SU-DHL-6 (cell line): ENCODE measurements around the gene CACNA1G.

Source experiments
- H2AFZ ChIP-seq: fragments of 200-600 bp; sonication (generic); 2 replicates; pipeline ENCODE4 v1.6.1; 2014; ENCODE audit warnings: low read depth, mild to moderate bottlenecking, moderate library complexity, mixed read lengths, antibody characterized with exemption, low read length; ENCODE audit not compliant: severe bottlenecking
- H3F3A ChIP-seq: fragments of 200-600 bp; shearing (Covaris generic); 2 replicates; pipeline ENCODE4 v1.6.0; 2016; ENCODE audit warnings: antibody characterized with exemption, mild to moderate bottlenecking; ENCODE audit not compliant: insufficient read depth
- H3K27ac ChIP-seq: fragments of 200-600 bp; sonication (generic); 2 replicates; pipeline ENCODE4 v1.5.1; 2016; ENCODE audit warnings: low read depth, mild to moderate bottlenecking, low read length, moderate library complexity, mixed read lengths
- H3K27me3 ChIP-seq: fragments of 200-600 bp; sonication (generic), shearing (Covaris generic); 2 replicates; pipeline ENCODE4 v1.6.0; 2014; ENCODE audit warnings: mild to moderate bottlenecking, low read length
- H3K36me3 ChIP-seq: fragments of 200-600 bp; sonication (generic); 2 replicates; pipeline ENCODE4 v1.6.1; 2014; ENCODE audit warnings: mild to moderate bottlenecking, low read length, mixed read lengths
- H3K4me2 ChIP-seq: fragments of 300-600, 200-600 bp; shearing (Covaris generic), sonication (generic); 2 replicates; pipeline ENCODE4 v1.6.0; 2014; ENCODE audit warnings: low read length, low read depth, mild to moderate bottlenecking; ENCODE audit not compliant: poor library complexity, severe bottlenecking
- H3K4me3 ChIP-seq: fragments of 200-600 bp; sonication (generic); 2 replicates; pipeline ENCODE4 v1.5.1; 2014; ENCODE audit warnings: antibody characterized with exemption, low read length, mild to moderate bottlenecking, mixed read lengths; ENCODE audit not compliant: insufficient read depth, poor library complexity, severe bottlenecking
- H3K79me2 ChIP-seq: fragments of 200-600 bp; sonication (generic); 2 replicates; pipeline ENCODE4 v1.6.1; 2014; ENCODE audit warnings: mild to moderate bottlenecking, low read length, moderate library complexity; ENCODE audit not compliant: insufficient read depth
- H3K9ac ChIP-seq: fragments of 200-600 bp; sonication (generic); 2 replicates; pipeline ENCODE4 v1.7.0; 2014; ENCODE audit warnings: mild to moderate bottlenecking, low read length
- H3K9me2 ChIP-seq: fragments of 200-600 bp; sonication (generic); replicated peaks from 2 replicates; pipeline ENCODE4 v1.6.1; 2014; ENCODE audit warnings: low read length; ENCODE audit not compliant: insufficient read depth
- H3K9me3 ChIP-seq: fragments of 200-600 bp; sonication (generic); 2 replicates; pipeline ENCODE4 v1.6.1; 2014; ENCODE audit warnings: low read length, mixed read lengths; ENCODE audit not compliant: insufficient read depth
- H4K20me1 ChIP-seq: fragments of 200-600 bp; sonication (generic); 2 replicates; pipeline ENCODE4 v1.6.1; 2014; ENCODE audit warnings: low read depth, mild to moderate bottlenecking, antibody characterized with exemption, low read length, moderate library complexity, mixed read lengths
- EZH2phosphoT487 ChIP-seq: fragments of 200-600 bp; sonication (generic), shearing (Covaris generic); conservative IDR thresholded peaks from 2 replicates; pipeline ENCODE4 v1.6.1; 2018; ENCODE audit warnings: mild to moderate bottlenecking, antibody characterized with exemption, low read length, moderate library complexity, mixed read lengths
- TF ChIP-seq, protein P1 (sequence below): fragments of 200-600 bp; sonication (generic); IDR thresholded peaks from one replicate; pipeline ENCODE4 v1.5.1; 2017; ENCODE audit warnings: antibody characterized with exemption, mild to moderate bottlenecking, low read length, moderate library complexity; ENCODE audit not compliant: insufficient read depth, poor library complexity, severe bottlenecking

The CACNA1G gene

GRCh38 chr17:50656509-50656908 is 96.0 kb downstream of the CACNA1G start:
- Histone ChIP-seq H2AFZ (no peak overlapping the region), H3K9me3 (no peaks in the 10 kb centered on the region), H3K79me2 (no peaks in the 10 kb centered on the region), H4K20me1 (no peaks in the 10 kb centered on the region), H3K9me2 (no peaks in the 10 kb centered on the region), H3K27ac (no peak overlapping the region), H3K4me2 (no peak overlapping the region), H3F3A (no peaks in the 10 kb centered on the region), H3K9ac (no peak overlapping the region), H3K4me3 (no peak overlapping the region), H3K36me3 (no peaks in the 10 kb centered on the region), H3K27me3 (no peaks in the 10 kb centered on the region)
- TF ChIP-seq EZH2phosphoT487, result no peak
- TF ChIP-seq, protein P1, sequence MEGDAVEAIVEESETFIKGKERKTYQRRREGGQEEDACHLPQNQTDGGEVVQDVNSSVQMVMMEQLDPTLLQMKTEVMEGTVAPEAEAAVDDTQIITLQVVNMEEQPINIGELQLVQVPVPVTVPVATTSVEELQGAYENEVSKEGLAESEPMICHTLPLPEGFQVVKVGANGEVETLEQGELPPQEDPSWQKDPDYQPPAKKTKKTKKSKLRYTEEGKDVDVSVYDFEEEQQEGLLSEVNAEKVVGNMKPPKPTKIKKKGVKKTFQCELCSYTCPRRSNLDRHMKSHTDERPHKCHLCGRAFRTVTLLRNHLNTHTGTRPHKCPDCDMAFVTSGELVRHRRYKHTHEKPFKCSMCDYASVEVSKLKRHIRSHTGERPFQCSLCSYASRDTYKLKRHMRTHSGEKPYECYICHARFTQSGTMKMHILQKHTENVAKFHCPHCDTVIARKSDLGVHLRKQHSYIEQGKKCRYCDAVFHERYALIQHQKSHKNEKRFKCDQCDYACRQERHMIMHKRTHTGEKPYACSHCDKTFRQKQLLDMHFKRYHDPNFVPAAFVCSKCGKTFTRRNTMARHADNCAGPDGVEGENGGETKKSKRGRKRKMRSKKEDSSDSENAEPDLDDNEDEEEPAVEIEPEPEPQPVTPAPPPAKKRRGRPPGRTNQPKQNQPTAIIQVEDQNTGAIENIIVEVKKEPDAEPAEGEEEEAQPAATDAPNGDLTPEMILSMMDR, result no peak

GRCh38 chr17:50657054-50657453 is 96.5 kb downstream of the CACNA1G start:
- Histone ChIP-seq H3K79me2 (no peaks in the 10 kb centered on the region), H3K27me3 (no peaks in the 10 kb centered on the region), H3K36me3 (no peaks in the 10 kb centered on the region), H3K9ac (no peak overlapping the region), H3K9me2 (no peaks in the 10 kb centered on the region), H3K27ac (no peak overlapping the region), H3F3A (no peaks in the 10 kb centered on the region), H2AFZ (no peak overlapping the region), H3K4me3 (no peak overlapping the region), H3K9me3 (no peaks in the 10 kb centered on the region), H4K20me1 (no peaks in the 10 kb centered on the region), H3K4me2 (no peak overlapping the region)
- no peak for TF ChIP-seq EZH2phosphoT487
- TF ChIP-seq, protein P1, result no peak

DNA sequence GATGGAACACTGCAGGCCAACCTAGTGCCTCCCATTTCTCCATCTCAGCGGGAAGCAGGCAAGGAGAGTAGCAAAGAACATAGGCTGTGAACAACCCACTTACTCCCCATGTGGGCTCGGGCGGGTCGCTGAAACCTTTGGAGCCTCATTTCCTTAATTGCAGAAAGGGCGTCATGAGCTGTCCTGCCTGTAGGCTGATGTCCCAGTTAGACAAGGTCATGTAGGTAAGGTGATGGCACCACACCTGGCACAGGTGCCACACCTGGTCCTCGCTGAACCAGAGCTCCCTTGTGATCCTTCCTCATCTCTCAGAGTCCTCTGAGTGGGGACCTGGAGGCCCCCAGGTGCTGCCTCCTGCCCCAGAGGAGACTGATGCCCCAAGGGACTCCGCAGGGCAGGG is 97.1 kb downstream of the CACNA1G start:
- no peaks in the 10 kb centered on the region for H3K27me3 ChIP-seq

More for the DNA sequence above, 97.1 kb downstream of the CACNA1G start:
- no peak overlapping the region for H3K9ac ChIP-seq
- H3F3A ChIP-seq, result no peaks in the 10 kb centered on the region
- no peaks in the 10 kb centered on the region for H3K9me3 ChIP-seq
- no peaks in the 10 kb centered on the region for H4K20me1 ChIP-seq
- TF ChIP-seq EZH2phosphoT487, result no peak
- TF ChIP-seq, protein P1, result no peak
- no peaks in the 10 kb centered on the region for H3K36me3 ChIP-seq
- no peak overlapping the region for H3K27ac ChIP-seq
- no peaks in the 10 kb centered on the region for H3K79me2 ChIP-seq
- H3K9me2 ChIP-seq, result no peaks in the 10 kb centered on the region
- H3K4me3 ChIP-seq, result no peak overlapping the region
- no peak overlapping the region for H2AFZ ChIP-seq
- no peak overlapping the region for H3K4me2 ChIP-seq
